ENCODE measurements around the gene OR2T4. TPM values are rescaled to one million over a fixed set of nuclear protein-coding genes. Genes with fewer than 3 reads are reported as not detected.

OR2T4 gene, protein sequence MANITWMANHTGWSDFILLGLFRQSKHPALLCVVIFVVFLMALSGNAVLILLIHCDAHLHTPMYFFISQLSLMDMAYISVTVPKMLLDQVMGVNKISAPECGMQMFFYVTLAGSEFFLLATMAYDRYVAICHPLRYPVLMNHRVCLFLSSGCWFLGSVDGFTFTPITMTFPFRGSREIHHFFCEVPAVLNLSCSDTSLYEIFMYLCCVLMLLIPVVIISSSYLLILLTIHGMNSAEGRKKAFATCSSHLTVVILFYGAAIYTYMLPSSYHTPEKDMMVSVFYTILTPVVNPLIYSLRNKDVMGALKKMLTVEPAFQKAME
- not detected in 5 replicates for total RNA-seq (2022; extraction: Qiagen RNA extraction; ENCODE audit: low read depth)

DNA sequence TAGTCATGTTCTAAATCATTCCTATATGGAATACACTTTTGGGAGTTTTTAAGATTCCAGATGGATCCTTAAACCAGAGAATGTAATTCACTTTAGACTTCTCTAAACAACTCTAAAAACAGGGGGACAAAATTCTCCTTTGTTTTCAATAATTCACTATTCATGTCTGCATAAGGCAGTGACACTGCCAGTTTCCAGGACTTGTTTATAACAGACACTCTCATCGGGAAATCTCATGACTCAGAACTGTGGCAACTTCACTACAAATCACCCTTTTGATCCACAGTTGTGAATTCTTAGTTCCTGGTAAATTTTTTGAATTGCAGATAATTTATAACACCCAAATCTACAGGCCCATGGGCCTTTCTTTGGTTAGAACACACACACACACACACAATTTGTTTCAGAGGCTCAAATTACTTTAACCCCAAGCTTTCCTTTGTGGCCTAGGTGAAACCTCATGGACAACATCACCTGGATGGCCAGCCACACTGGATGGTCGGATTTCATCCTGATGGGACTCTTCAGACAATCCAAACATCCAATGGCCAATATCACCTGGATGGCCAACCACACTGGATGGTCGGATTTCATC, at the start of gene OR2T4:
TSS of gene OR2T4 (plus strand) at position 545 of the 595 bp plus-strand sequence. CDS start at position 545, 0 bp downstream.

DNA sequence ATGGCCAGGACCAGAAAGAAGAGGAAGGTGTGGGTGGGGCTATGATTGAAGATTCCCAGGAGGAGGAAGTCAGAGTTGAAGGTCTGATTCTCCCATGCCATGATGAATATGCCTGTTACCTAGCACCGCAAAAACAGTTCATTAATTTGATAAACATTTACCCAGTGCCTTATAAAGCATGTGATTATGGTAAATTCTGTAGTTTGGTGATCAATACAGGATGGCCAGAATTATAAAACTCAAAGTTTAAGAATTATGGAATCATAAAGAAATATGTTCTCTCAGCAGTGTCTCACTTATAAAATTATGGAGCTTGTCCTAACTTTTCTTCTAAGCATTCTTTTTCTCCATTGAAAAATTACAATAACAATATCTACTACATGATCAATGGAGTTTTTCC, 37.0 kb upstream of the OR2T4 start, which contains the start of gene OR2M7:
TSS of gene OR2M7 (minus strand) at position 101 of the 400 bp plus-strand sequence. CDS start at position 101, 0 bp downstream.

DNA sequence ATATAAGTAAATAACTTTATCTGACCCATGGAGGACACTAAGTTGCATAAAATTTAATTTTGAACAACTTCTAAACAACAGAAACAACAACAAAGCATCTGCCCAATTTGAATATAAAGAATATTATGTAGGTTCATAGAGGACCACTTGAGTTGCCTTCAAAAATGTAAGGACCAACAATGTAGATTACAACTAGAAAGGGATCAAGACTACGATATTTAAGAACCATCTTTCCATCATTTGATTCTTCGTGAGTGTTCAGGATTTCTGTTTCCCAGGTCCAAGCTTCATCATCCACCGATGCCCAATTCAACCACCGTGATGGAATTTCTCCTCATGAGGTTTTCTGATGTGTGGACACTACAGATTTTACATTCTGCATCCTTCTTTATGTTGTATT, 13.0 kb upstream of the OR2T4 start, which contains the start of gene OR14C36:
TSS of gene OR14C36 (plus strand) at position 301 of the 400 bp plus-strand sequence. CDS start at position 301, 0 bp downstream.

DNA sequence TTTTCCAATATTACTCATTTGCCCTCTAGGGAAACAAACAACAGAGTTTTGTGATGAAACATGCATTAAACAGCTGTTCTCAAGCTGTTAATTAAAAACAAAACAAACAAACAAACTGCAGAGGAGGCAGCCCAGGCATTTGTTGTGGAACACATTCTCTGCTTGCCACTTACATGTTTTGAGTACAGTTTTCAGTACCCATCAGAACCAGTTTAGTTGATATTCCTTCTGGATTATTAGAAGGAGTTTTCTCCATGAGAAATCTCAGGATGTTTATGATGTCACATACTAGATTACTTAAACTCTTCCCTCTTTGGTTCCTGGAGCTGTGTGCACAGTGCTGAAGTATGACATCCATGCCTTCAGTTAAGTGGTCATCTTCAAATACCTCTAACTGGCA, 14.0 kb downstream of the OR2T4 start, which contains the start of gene OR2T6:
TSS of gene OR2T6 (plus strand) at position 301 of the 400 bp plus-strand sequence. CDS start 11,863 bp downstream, outside the sequence.

DNA sequence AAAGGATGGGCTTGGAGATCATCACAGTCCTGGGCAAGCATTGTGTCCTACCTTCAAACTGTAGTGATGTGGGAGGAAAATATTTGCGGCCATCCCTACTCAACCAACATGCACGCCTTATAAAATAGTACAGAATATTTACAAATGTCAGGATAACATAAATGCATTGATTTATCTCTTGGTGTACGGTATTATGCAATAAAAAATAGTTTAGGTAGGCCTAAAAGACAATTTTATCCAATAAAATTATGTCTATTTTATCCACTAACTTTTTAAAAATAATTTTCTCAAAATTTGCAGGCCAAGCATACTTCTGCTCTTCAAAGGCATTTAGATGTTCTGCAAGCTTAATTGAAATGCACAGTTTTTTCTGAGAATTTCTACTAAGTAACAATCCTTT, 41.3 kb downstream of the OR2T4 start, which contains the start of gene OR2T1:
TSS of gene OR2T1 (plus strand) at position 301 of the 400 bp plus-strand sequence. CDS start 3,100 bp downstream, outside the sequence.

Other genes starting within 250 kb of the OR2T4 start
- gene OR2M5, start 216.5 kb upstream of the OR2T4 start, total RNA-seq (2022; extraction: Qiagen RNA extraction; ENCODE audit: low read depth) = not detected in 5 replicates
- gene OR2M2, start 186.8 kb upstream of the OR2T4 start, total RNA-seq (2022; extraction: Qiagen RNA extraction; ENCODE audit: low read depth) = not detected in 5 replicates
- not detected in 5 replicates for gene OR2M3, start 164.4 kb upstream of the OR2T4 start, total RNA-seq (2022; extraction: Qiagen RNA extraction; ENCODE audit: low read depth)
- gene OR2M4, start 130.2 kb upstream of the OR2T4 start, total RNA-seq (2022; extraction: Qiagen RNA extraction; ENCODE audit: low read depth) = not detected in 5 replicates
- not detected in 5 replicates for gene OR2T33, start 83.7 kb upstream of the OR2T4 start, total RNA-seq (2022; extraction: Qiagen RNA extraction; ENCODE audit: low read depth)
- gene OR2T12, start 58.2 kb upstream of the OR2T4 start, total RNA-seq (2022; extraction: Qiagen RNA extraction; ENCODE audit: low read depth) = not detected in 5 replicates
- not detected in 5 replicates for gene OR2M7, start 37.1 kb upstream of the OR2T4 start, total RNA-seq (2022; extraction: Qiagen RNA extraction; ENCODE audit: low read depth)
- gene OR14C36, start 12.9 kb upstream of the OR2T4 start, total RNA-seq (2022; extraction: Qiagen RNA extraction; ENCODE audit: low read depth) = not detected in 5 replicates
- gene OR2T6, start 14.1 kb downstream of the OR2T4 start, total RNA-seq (2022; extraction: Qiagen RNA extraction; ENCODE audit: low read depth) = not detected in 5 replicates
- not detected in 5 replicates for gene OR2T1, start 41.4 kb downstream of the OR2T4 start, total RNA-seq (2022; extraction: Qiagen RNA extraction; ENCODE audit: low read depth)
- gene OR2T2, start 84.0 kb downstream of the OR2T4 start, total RNA-seq (2022; extraction: Qiagen RNA extraction; ENCODE audit: low read depth) = not detected in 5 replicates
- not detected in 5 replicates for gene OR2T3, start 111.7 kb downstream of the OR2T4 start, total RNA-seq (2022; extraction: Qiagen RNA extraction; ENCODE audit: low read depth)
- gene OR2T5, start 126.9 kb downstream of the OR2T4 start, total RNA-seq (2022; extraction: Qiagen RNA extraction; ENCODE audit: low read depth) = not detected in 5 replicates
- not detected in 5 replicates for gene OR2G6, start 146.4 kb downstream of the OR2T4 start, total RNA-seq (2022; extraction: Qiagen RNA extraction; ENCODE audit: low read depth)
- gene OR2T29, start 201.1 kb downstream of the OR2T4 start, total RNA-seq (2022; extraction: Qiagen RNA extraction; ENCODE audit: low read depth) = not detected in 5 replicates
- not detected in 5 replicates for gene OR2T34, start 213.1 kb downstream of the OR2T4 start, total RNA-seq (2022; extraction: Qiagen RNA extraction; ENCODE audit: low read depth)
- not detected in 5 replicates for gene OR2T10, start 236.0 kb downstream of the OR2T4 start, total RNA-seq (2022; extraction: Qiagen RNA extraction; ENCODE audit: low read depth)

Measured in A549 treated with DMSO at 1 μM for 4 hours (cell line).